Measurements from ENCODE around the gene MTHFSD.

GRCh38 chr16:86533076-86533475, 22.0 kb downstream of the MTHFSD start:
- TF ChIP-seq, protein P1, sequence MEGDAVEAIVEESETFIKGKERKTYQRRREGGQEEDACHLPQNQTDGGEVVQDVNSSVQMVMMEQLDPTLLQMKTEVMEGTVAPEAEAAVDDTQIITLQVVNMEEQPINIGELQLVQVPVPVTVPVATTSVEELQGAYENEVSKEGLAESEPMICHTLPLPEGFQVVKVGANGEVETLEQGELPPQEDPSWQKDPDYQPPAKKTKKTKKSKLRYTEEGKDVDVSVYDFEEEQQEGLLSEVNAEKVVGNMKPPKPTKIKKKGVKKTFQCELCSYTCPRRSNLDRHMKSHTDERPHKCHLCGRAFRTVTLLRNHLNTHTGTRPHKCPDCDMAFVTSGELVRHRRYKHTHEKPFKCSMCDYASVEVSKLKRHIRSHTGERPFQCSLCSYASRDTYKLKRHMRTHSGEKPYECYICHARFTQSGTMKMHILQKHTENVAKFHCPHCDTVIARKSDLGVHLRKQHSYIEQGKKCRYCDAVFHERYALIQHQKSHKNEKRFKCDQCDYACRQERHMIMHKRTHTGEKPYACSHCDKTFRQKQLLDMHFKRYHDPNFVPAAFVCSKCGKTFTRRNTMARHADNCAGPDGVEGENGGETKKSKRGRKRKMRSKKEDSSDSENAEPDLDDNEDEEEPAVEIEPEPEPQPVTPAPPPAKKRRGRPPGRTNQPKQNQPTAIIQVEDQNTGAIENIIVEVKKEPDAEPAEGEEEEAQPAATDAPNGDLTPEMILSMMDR (IDR thresholded peaks at IDR 0.05): no peak
- TF ChIP-seq POLR2A (IDR thresholded peaks at IDR 0.05): no peak
